Stomach (tissue), 4 donors: ENCODE data around the gene GSDMA.

Source experiments
- CTCF ChIP-seq, 7 experiments: fragments of 450-650 bp in 4 of 7; fragments of 200-600 bp in 3 of 7; sonication (generic) in 3 of 7; IDR thresholded peaks; one replicate each; pipeline ENCODE4 v1.5.1; 2016 to 2019; ENCODE audit warnings: antibody characterized with exemption in 7 of 7, control low read depth in 2 of 7, mild to moderate bottlenecking in 1 of 7
- EP300 ChIP-seq: sonication (generic); formaldehyde crosslinking; IDR thresholded peaks from one replicate; pipeline ENCODE4 v1.6.1; 2017; ENCODE audit warnings: antibody characterized with exemption
- POLR2A ChIP-seq, 4 donors: fragments of 450-650 bp; IDR thresholded peaks; one replicate each; pipeline ENCODE4 v1.6.1; 2016; ENCODE audit warnings: antibody characterized with exemption in 4 of 4, control low read depth in 2 of 4, mild to moderate bottlenecking in 1 of 4, moderate library complexity in 1 of 4
- POLR2AphosphoS5 ChIP-seq, 3 donors: sonication (generic); formaldehyde crosslinking; IDR thresholded peaks; one replicate each; pipeline ENCODE4 v1.6.1; 2016; ENCODE audit warnings: antibody characterized with exemption in 3 of 3

GRCh38 chr17:39994448-39994847, 31.6 kb downstream of the GSDMA start:
- TF ChIP-seq EP300, result no peak
- TF ChIP-seq POLR2AphosphoS5 (IDR thresholded peaks at IDR 0.05), result no peak
- TF ChIP-seq POLR2A (IDR thresholded peaks at IDR 0.05), result no peak
- no peak for TF ChIP-seq CTCF (IDR thresholded peaks at IDR 0.05)
